NCI-H748 (cell line): ENCODE measurements around the gene VASH1.
"Not testable (repeated sequence)": the region's sequence is repeated elsewhere in the genome, so short reads cannot be mapped to it uniquely, and the experiment has no call there.

Experiments
- DNase-seq: peaks from one replicate; lab custom pipeline; 2025; ENCODE audit not compliant: unreplicated experiment; lab: John Stamatoyannopoulos, UW

Gene VASH1

DNA sequence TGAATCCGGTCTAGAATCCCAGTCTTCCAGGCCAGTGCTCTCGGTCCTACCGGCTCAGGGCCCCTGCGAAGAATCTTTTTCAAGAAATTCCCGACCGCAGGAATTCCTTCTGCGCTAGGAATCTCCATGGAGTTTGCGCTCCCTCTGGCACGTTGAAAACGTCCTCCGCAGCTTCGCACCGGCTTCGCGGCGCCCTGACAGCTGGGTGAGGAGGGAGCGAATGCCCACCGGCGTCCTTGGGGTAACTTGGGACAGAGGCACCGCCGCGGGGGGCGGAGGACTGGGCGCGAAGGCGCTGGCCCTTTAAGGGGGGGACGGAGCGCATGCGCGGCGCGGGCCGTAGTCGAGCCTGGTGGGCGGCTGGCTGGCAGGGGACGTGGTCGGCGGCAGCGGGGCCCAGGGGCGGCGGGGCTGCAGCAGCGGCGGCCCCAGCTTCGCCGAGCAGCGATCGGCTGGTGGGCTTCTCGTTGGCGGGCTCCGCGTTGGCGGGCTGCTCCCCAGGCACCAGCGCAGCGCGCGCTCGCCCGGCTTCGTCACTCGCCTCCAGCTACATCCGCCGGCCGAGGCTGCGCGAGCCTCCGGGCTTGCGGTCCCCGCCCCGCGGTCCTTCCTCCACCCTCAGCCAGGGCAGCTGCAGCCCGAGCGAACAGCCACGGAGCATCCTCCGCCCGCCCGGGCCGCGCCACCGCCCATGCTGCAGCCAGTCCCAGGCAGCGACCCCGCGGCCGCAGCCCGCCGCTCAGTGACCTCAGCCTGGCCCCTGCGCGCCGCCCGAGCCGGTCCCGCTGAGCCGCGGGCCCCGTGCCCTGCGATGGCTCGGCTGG lies at the start of gene VASH1:
VASH1 (plus strand) TSS at position 333 of the 824 bp plus-strand sequence. CDS start 1,354 bp downstream, outside the sequence.
- peak; percentile 79 for DNase-seq

GRCh38 chr14:76713121-76713520 lies 48.1 kb upstream of the VASH1 start:
- no peak for DNase-seq

DNA sequence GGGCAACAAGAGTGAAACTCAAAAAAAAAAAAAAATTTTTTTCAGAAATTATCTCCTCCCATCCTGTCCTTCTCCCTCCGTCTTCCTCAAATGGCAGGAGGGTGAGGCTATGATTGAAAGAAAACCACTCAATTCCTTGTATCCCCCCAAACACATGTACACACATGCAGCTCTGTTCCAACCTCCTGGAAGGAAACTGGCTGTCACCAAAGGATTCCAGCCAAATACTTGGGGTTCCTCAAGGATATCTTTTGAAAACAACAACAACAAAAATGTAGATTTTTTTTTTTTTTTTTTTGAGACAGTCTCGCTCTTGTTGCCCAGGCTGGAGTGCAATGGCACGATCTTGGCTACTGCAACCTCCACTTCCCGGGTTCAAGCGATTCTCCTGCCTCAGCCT lies 46.8 kb upstream of the VASH1 start:
- DNase-seq: no peak

GRCh38 chr14:76715101-76715500 lies 46.2 kb upstream of the VASH1 start:
- no peak for DNase-seq

DNA sequence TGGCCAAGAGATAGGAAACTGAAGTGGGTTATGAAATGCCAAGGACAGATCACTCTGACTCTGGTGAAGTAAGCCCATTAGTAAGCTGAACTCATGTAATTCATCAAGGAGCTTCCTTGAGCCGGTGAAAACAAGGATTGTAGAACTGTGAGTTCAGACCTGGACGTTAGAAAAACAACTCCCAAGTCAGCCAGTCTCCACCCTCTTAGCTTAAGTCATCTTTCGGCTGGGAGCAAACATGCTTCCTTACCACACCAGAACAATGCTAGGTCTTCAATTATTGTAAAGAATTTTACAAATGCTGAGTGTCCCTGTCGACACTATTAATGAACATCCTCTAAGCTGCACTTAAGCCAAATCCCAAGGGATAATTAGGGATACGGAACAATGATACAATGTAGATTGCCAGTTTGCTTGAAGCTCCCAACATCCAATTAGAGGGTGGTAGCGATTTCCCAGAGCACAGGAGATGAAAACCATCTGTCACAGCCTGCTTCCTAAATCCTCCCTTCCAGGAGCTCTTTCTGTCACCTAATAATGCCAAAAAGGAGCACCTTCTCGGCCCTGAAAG lies 45.7 kb upstream of the VASH1 start:
- DNase-seq: peak; percentile 48

GRCh38 chr14:76716285-76716684 lies 45.0 kb upstream of the VASH1 start:
- DNase-seq: no peak

- no peak for DNase-seq
Measured at GRCh38 chr14:76717508-76718290, 43.6 kb upstream of the VASH1 start.

DNA sequence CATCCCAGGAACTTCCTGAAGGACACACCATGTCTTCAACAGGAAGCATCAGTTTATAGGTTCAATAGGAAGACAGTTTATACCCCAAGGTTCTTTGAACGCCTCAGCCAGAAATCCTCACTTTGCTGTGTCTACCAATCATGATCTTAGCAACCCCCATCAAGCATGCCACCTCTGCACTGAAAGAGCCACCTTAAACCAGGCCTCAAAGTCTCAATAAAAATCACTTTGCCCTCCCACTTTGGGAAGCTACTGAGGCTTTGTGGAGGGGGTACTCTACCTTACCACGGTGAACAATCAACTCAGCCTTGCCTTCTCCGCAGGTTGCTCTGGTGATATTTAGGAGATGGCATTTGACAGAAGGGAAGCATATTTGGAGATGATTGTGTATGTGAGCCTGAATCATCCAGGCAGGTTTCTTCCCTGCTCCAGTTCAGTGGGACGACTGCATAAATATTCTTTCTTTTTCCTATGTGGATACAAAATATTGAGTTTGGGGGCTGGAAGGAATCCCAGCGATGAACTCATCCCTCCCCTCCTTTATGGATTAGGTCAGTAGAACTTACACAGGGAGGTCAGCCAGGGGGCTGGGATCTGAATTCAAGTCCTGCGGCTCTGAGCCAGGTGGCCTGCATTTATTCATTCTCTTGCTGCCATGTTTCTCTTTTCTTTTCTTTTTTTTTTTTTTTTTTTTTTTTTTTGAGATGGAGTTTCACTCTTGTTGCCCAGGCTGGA lies 42.8 kb upstream of the VASH1 start:
- DNase-seq: no peak

DNA sequence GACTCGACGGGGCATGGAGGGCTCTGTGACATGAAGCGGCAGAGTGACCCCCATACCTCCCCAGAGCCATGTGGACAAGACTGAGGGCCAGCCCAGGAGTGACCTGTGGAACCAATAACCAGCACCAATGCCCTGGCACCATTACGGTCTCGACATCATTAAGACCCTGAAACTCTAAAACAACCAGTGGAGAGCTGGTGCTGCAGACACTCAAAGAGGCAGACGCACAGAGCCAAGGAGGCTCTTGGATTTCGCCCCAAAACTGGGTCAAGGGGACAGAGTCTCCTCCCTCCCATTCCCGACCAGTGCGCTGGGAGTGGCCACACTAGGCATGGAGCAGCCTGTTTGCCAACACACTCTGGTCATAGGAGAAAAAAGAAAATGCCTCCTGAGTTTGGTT lies 41.6 kb upstream of the VASH1 start:
- DNase-seq: no peak

GRCh38 chr14:76720382-76720813 lies 40.9 kb upstream of the VASH1 start:
- DNase-seq: peak; percentile 64

DNA sequence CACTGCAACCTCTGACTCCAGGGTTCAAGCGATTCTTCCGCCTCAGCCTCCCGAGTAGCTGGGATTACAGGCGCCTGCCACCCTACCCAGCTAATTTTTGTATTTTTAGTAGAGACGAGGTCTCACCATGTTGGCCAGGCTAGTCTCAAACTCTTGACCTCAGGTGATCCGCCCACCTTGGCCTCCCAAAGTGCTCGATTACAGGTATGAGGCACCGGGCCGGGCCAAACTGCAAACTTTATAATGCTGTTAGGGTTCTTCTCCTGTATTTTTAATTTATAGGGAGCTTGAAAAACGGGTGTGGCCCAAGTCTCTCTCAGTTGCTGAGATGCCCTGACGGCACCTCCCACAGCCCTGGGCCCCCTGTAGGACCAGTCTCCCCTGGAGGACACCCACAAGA lies 39.8 kb upstream of the VASH1 start:
- DNase-seq: not testable (repeated sequence)

GRCh38 chr14:76724651-76725550 lies 36.4 kb upstream of the VASH1 start:
- DNase-seq: no peak

- DNase-seq: no peak
Measured at GRCh38 chr14:76726551-76726970, 34.7 kb upstream of the VASH1 start.

GRCh38 chr14:76727384-76727783 lies 33.9 kb upstream of the VASH1 start:
- DNase-seq: no peak

DNA sequence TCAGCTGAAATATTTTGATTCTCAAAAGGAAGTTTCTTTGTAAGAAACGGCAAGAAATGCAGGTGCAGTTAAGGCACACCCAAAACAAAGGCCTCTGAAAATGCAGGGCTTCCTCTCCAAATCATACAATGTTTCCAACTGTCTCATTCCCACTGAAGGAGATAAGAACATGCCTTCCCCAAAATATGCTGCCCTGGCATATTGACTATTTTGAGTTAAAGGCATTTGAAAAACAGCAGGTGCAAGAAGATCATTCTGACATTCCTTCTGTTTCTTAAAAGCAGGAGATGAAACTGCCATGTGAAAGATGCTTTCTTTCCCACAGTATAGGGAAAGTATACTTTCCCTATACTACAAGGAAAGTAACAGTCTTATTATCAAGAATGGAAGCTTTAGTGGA lies 33.4 kb upstream of the VASH1 start:
- no peak for DNase-seq

DNA sequence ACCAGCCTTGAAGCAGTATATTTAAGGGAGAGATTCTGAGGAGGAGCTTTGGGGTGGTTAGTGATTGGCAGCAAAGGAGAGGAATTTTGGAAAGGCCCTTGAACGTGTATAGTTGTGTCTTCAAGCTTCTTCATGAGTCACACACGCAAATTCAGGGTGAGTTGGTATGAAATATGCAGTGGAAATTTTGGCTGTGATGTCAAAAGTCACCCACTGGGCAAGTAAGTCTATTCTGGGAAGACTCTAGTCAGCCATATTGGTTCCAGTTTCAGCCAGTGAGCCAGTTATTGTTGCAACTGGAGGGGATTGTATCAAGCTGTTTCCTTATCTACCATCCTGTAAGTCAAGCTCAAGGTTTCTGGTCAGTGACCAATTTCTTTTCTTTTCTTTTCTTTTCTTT lies 32.0 kb upstream of the VASH1 start:
- DNase-seq: no peak

GRCh38 chr14:76729953-76730505 lies 31.2 kb upstream of the VASH1 start:
- DNase-seq: no peak

GRCh38 chr14:76734501-76734900 lies 26.8 kb upstream of the VASH1 start:
- DNase-seq: not testable (repeated sequence)

DNA sequence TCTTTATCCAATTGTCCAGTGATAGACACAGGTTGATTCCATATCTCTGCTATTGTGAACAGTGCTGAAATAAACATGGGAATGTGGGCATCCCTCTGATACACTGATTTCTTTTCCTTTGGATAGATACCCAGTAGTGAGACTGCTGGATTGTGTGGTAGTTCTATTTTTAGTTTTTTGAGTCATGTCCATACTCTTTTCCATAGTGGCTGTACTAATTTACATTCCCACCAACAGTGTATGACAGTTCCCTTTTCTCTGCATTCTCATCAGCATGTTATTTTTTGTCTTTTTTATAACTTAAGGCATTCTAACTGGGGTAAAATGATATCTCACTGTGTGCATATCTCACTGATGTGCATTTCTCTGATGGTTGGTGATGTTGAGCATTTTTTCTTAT lies 24.8 kb upstream of the VASH1 start:
- DNase-seq: no peak

DNA sequence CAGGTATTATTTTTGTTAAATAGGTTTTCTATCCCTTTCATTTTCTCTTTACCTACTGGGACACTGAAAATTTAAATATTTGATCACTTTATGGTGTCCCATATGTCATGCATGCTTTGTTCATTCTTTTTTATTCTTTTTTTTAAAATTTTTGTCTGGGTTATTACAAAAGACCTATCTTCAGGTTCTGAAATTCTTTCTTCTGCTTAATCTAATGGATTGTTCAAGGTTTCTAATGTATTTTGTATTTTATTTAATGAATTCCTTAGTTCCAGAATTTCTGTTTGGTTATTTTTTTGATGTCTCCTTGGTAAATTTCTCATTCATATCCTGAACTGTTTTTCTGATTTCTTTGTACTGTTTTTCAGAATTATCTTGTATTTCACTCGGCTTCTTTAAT lies 20.2 kb upstream of the VASH1 start:
- DNase-seq: no peak
